NOMO-1 (cell line): ENCODE measurements around the gene TRMT2A.

ENCODE experiments used
- DNase-seq, 2 experiments: peaks; one replicate each; lab custom pipeline; 2025; ENCODE audit not compliant: unreplicated experiment in 2 of 2; lab: John Stamatoyannopoulos, UW

TRMT2A gene

DNA sequence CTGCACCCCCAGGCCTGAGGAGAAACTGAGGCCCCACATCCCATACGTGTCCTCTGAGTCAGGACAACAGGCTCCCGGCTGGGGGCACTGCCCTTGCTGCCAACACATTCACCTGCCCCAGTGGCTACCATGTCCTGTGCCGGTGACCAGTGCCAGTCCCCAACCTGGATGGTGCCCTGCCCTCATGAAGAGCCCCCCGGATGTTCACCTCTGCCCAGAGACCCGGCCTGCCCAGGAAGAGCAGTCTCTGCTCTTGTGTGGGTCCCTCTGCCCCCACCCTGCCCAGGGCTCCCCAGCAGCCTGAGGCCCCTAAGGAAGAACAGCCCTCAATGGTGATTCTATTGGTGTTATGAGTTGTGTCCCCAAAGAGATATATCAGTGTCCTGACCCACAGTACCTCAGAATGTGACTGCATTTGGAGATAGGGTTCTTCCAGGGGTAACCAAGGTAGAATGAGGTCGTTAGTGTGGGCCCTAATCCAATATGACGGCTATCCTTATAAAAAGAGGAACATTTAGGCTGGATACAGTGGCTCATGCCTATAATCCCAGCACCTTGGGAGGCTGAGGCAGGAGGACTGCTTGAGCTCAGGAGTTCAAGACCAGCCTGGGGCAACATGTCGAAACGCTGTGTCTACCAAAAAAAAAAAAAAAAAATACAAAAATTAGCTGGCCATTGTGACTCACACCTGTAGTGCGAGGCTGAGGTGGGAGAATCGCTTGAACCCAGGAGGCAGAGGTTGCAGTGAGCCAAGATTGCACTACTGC lies 50.2 kb downstream of the TRMT2A start:
- no peak for DNase-seq

DNA sequence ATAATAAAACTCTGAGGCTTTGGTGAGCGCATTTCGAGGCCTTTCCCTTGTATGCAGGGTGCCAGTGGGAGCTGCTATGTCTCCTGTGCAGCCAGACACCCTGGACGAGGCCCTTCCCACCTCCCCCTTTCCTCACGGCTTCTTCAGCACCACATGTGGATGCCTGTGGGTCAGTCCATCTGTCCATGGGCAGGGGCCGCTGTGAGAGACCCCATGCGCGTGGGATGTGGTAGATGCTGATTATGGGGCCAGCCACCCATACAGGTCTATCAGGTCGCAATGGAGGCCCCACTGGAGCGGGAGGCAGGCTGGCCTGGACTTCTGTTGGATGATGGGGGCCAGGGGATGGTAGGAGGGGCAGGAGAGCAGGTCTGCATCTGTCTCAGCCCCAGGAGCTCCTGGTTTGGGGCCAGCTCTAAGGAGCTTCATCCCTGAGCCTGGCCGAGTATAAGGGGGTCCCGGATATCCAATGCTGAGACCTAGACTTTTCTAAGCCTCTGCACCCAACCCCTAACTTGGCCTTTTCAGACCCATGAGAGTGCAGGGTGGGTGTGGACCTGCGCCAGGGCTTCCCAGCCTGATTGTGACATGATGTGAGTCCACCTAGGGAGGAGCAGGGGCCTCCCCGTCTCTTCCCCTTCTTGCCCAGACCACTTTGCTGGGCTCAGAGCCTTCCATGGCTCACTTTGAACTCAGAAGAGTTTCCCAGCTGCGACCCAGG lies 51.0 kb downstream of the TRMT2A start:
- DNase-seq, result no peak

DNA sequence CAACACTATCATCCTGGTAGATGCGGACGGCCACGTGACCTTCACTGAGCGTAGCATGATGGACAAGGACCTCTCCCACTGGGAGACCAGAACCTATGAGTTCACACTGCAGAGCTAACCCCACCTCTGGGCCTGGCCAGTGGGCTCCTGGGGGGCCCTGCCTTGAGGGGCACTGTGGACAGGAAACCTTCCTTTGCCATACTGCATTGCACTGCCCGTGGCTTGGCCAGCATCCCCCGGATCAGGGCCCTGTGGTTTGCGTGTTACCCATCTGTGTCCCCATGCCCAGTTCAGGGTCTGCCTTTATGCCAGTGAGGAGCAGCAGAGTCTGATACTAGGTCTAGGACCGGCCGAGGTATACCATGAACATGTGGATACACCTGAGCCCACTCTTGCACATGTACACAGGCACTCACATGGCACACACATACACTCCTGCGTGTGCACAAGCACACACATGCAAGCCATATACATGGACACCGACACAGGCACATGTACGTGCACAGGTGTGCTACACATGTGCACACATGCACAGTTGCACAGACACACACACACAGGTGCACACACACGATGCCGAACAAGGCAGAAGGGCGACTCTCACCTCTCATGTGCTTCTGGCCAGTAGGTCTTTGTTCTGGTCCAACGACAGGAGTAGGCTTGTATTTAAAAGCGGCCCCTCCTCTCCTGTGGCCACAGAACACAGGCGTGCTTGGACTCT lies 52.3 kb downstream of the TRMT2A start:
- no peak for DNase-seq

DNA sequence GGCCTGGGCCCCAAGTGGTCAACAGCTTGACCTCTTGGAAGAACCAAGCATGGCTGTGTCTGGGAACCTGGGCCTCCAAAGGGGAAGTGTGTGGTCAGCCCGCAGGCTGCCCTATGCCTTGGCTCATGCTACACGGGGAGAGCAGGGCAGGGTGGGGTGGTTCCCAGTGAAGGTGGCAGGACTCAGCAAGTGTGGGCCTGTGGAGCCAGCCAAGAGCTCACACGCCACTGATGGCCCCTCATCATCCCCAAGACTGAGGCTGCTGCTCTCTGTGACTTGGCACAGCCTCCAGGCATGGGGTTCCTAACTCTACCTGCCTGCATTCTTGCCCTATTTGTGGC lies 52.9 kb downstream of the TRMT2A start:
- DNase-seq, result no peak

DNA sequence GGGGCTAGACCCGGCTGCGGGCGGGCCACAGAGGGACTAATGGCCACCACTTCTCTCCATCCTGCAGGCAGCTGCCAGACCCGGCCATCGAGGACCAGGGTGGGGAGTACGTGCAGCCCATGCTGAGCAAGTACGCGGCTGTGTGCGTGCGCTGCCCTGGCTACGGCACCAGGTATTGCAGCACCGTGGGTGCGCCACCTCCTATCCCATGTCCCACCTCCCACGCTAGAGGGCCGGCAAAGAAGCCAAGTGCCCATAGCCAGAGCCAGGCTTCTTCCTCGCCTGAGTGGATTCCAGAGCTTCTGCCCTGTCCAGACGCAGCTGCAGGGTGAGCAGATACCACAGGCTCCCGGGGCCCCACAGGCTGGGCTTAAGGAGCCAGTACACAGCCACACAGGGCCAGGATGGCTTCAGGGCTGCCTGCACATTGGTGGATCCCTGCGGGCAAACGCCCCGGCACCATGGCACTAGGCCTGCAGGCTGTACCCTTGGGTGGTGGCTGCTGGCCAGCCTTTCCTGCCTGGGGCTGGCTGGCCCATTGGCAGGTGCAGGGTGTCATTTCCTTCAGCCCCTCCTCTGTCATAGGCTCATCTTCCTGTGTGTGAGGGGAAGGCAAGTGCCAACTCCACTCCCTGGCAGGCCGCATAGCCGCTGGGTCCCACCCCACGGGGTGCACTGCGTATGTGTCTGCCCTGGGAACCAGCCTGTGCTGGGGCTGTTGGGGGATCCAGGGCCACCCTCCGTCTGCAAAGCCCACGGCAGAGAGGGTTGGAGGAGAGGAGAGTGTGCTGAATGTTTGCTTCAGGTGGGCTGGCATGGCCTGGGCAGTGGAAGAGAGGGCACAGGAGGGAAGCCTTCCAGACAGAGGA lies 53.5 kb downstream of the TRMT2A start:
- no peak for DNase-seq

DNA sequence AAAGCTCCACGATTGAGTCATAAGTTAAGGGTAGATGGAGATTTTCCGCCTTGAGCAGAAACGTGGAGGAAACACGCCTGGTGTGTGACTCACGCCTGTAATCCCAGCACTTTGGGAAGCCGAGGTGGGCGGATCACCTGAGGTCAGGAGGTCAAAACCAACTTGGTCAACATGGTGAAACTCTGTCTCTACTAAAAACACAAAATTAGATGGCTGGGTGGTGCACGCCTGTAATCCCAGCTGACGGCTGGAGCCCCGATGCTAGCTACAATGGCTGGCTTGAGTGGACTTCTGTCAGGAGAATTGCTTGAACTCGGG lies 54.3 kb downstream of the TRMT2A start:
- DNase-seq, result no peak

DNA sequence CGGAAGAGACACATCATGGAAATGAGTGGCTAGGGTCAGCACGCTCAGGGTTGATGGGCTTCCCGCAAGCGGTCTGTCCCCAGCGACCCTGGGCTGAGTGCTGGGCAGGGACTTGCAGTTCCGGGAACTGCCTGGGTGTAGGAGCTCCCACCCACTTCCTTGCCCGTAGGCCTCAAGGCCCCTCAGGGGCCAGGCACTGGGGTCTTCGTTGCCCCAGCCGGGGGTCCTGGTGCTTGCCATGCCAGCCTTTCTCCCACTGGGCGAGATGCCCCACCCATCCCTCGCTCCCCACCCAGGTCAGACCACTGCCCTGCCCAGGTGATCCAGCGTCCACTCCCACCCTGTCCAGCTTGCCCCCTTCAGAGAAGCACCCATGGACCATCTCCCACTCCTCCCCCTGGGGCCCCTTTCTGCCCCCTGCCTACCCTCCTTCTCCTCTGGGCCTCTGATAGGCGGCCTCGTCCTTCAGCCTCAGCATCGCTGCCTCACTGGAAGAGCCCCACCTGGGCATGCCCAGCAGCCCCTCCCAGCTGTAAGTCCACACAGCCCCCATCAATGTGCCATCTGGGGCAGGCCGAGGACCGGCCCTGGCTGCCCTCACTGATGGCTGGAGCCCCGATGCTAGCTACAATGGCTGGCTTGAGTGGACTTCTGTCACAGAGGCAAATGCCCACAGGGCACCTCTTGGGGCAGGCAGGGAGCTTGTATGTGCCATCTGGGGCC lies 54.8 kb downstream of the TRMT2A start:
- DNase-seq, result no peak
